ENCODE measurements around the gene NXPE3.

NXPE3 gene

GRCh38 chr3:101867511-101867910 lies 88.5 kb downstream of the NXPE3 start:
- Histone ChIP-seq H3K4me3 (ENCODE audit: low read depth, low read length) (no peak overlapping the region), H3K9ac (ENCODE audit: low read depth, low read length) (no peak overlapping the region), H3K4me1 (ENCODE audit: control insufficient read depth, insufficient read depth, low read length) (no peaks in the 10 kb centered on the region), H3K36me3 (ENCODE audit: control insufficient read depth, insufficient read depth, low read length) (no peaks in the 10 kb centered on the region), H3K9me3 (ENCODE audit: control insufficient read depth, insufficient read depth, low read length) (no peaks in the 10 kb centered on the region), H3K27ac (ENCODE audit: low read depth, low read length) (no peak overlapping the region), H3K27me3 (ENCODE audit: control insufficient read depth, insufficient read depth, low read length) (no peaks in the 10 kb centered on the region)

- H3K4me3 ChIP-seq (ENCODE audit: low read depth, low read length): no peak overlapping the region
Measured at GRCh38 chr3:101867996-101868395, 89.0 kb downstream of the NXPE3 start.

GRCh38 chr3:101868534-101869464 lies 89.8 kb downstream of the NXPE3 start:
- no peak overlapping the region for H3K27ac ChIP-seq (ENCODE audit: low read depth, low read length)
- no peaks in the 10 kb centered on the region for H3K36me3 ChIP-seq (ENCODE audit: control insufficient read depth, insufficient read depth, low read length)
- no peaks in the 10 kb centered on the region for H3K4me1 ChIP-seq (ENCODE audit: control insufficient read depth, insufficient read depth, low read length)
- H3K9me3 ChIP-seq (ENCODE audit: control insufficient read depth, insufficient read depth, low read length): no peaks in the 10 kb centered on the region
- H3K9ac ChIP-seq (ENCODE audit: low read depth, low read length): no peak overlapping the region
- no peaks in the 10 kb centered on the region for H3K27me3 ChIP-seq (ENCODE audit: control insufficient read depth, insufficient read depth, low read length)
- no peak overlapping the region for H3K4me3 ChIP-seq (ENCODE audit: low read depth, low read length)

More at GRCh38 chr3:101867996-101868395, 89.0 kb downstream of the NXPE3 start:
- Histone ChIP-seq H3K27me3 (ENCODE audit: control insufficient read depth, insufficient read depth, low read length) (no peaks in the 10 kb centered on the region), H3K27ac (ENCODE audit: low read depth, low read length) (no peak overlapping the region), H3K4me1 (ENCODE audit: control insufficient read depth, insufficient read depth, low read length) (no peaks in the 10 kb centered on the region), H3K9me3 (ENCODE audit: control insufficient read depth, insufficient read depth, low read length) (no peaks in the 10 kb centered on the region), H3K36me3 (ENCODE audit: control insufficient read depth, insufficient read depth, low read length) (no peaks in the 10 kb centered on the region), H3K9ac (ENCODE audit: low read depth, low read length) (no peak overlapping the region)

- no peak overlapping the region for H3K27ac ChIP-seq (ENCODE audit: low read depth, low read length)
- H3K9me3 ChIP-seq (ENCODE audit: control insufficient read depth, insufficient read depth, low read length): no peaks in the 10 kb centered on the region
- H3K9ac ChIP-seq (ENCODE audit: low read depth, low read length): no peak overlapping the region
- H3K4me3 ChIP-seq (ENCODE audit: low read depth, low read length): no peak overlapping the region
- H3K27me3 ChIP-seq (ENCODE audit: control insufficient read depth, insufficient read depth, low read length): no peaks in the 10 kb centered on the region
- H3K36me3 ChIP-seq (ENCODE audit: control insufficient read depth, insufficient read depth, low read length): no peaks in the 10 kb centered on the region
- no peaks in the 10 kb centered on the region for H3K4me1 ChIP-seq (ENCODE audit: control insufficient read depth, insufficient read depth, low read length)
Measured at GRCh38 chr3:101870138-101870537, 91.1 kb downstream of the NXPE3 start.

- Histone ChIP-seq H3K9ac (ENCODE audit: low read depth, low read length) (no peak overlapping the region), H3K9me3 (ENCODE audit: control insufficient read depth, insufficient read depth, low read length) (no peaks in the 10 kb centered on the region), H3K4me1 (ENCODE audit: control insufficient read depth, insufficient read depth, low read length) (no peaks in the 10 kb centered on the region), H3K4me3 (ENCODE audit: low read depth, low read length) (no peak overlapping the region), H3K36me3 (ENCODE audit: control insufficient read depth, insufficient read depth, low read length) (no peaks in the 10 kb centered on the region), H3K27me3 (ENCODE audit: control insufficient read depth, insufficient read depth, low read length) (no peaks in the 10 kb centered on the region), H3K27ac (ENCODE audit: low read depth, low read length) (no peak overlapping the region)
Measured at GRCh38 chr3:101873619-101874018, 94.6 kb downstream of the NXPE3 start.

- no peaks in the 10 kb centered on the region for H3K36me3 ChIP-seq (ENCODE audit: control insufficient read depth, insufficient read depth, low read length)
- no peak overlapping the region for H3K4me3 ChIP-seq (ENCODE audit: low read depth, low read length)
- no peaks in the 10 kb centered on the region for H3K27me3 ChIP-seq (ENCODE audit: control insufficient read depth, insufficient read depth, low read length)
- H3K9ac ChIP-seq (ENCODE audit: low read depth, low read length): no peak overlapping the region
- no peaks in the 10 kb centered on the region for H3K4me1 ChIP-seq (ENCODE audit: control insufficient read depth, insufficient read depth, low read length)
- H3K27ac ChIP-seq (ENCODE audit: low read depth, low read length): no peak overlapping the region
- H3K9me3 ChIP-seq (ENCODE audit: control insufficient read depth, insufficient read depth, low read length): no peaks in the 10 kb centered on the region
Measured at GRCh38 chr3:101876142-101876541, 97.1 kb downstream of the NXPE3 start.
